GM06990 (cell line): Measurements from ENCODE around the gene SEC31B.

Experiments used
- DNase-seq: peaks from one replicate; pipeline ENCODE4 v3.0.0-alpha.2; 2011; ENCODE audit not compliant: insufficient read length; ENCODE audit errors: extremely low read depth
- H3K27me3 ChIP-seq: replicated peaks from 2 replicates; pipeline ENCODE4 v1.6.0; 2011; ENCODE audit warnings: low read length; ENCODE audit not compliant: control insufficient read depth, insufficient read depth
- H3K36me3 ChIP-seq: 2 replicates; pipeline ENCODE4 v1.5.1; 2011; ENCODE audit warnings: low read length; ENCODE audit not compliant: control insufficient read depth, insufficient read depth
- H3K4me3 ChIP-seq: replicated peaks from 2 replicates; pipeline ENCODE4 v1.5.1; 2011; ENCODE audit warnings: low read depth, mild to moderate bottlenecking, control low read depth, low read length
- CTCF ChIP-seq: IDR thresholded peaks from 2 replicates; pipeline ENCODE4 v1.5.1; 2011; ENCODE audit warnings: low read length, control low read depth, mild to moderate bottlenecking, inconsistent platforms; ENCODE audit not compliant: insufficient read depth, poor library complexity, severe bottlenecking

Gene SEC31B

GRCh38 chr10:100520811-100521210, 1.1 kb upstream of the SEC31B start:
- no peak for DNase-seq
- Histone ChIP-seq H3K36me3 (peaks cover 14% of the 10 kb centered on the region), H3K27me3 (no peaks in the 10 kb centered on the region), H3K4me3 (no peak overlapping the region)
- TF ChIP-seq CTCF, result no peak

GRCh38 chr10:100518761-100519241, 860 bp downstream of the SEC31B start:
- peaks cover 2% of the 10 kb centered on the region for H3K36me3 ChIP-seq
- H3K4me3 ChIP-seq, result no peak overlapping the region
- no peak for DNase-seq
- no peaks in the 10 kb centered on the region for H3K27me3 ChIP-seq
- TF ChIP-seq CTCF, result peak; percentile 55

GRCh38 chr10:100516847-100517246, 2.8 kb downstream of the SEC31B start:
- no peak for DNase-seq
- H3K36me3 ChIP-seq, result no peaks in the 10 kb centered on the region; the same call in 1 of the 2 replicates
- TF ChIP-seq CTCF, result peak; percentile 13
- H3K4me3 ChIP-seq, result no peak overlapping the region
- no peaks in the 10 kb centered on the region for H3K27me3 ChIP-seq

DNA sequence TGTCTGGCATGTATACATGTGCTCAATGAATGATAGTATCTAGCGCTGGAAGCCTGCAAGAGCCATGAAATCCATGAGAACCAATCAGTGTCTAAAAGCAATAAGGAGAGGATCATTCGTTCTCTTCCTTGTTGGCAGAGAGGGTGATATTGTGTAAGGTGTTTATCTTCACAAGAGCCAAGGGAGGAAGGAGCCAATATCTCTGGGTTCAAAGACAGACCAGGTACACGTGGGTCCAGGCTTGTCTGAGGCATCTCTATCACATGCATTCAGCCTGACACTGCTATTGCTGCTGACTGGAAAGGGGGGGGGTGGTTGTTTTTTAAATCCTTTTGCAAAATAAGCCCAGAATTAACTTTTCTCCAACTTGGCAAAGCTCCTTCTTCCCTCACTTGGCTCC, 4.0 kb downstream of the SEC31B start:
- DNase-seq, result no peak
- H3K27me3 ChIP-seq, result no peaks in the 10 kb centered on the region
- no peak overlapping the region for H3K4me3 ChIP-seq
- 0 out of 2 replicates have a peak, but pooled peaks cover 2% of the 10 kb centered on the region for H3K36me3 ChIP-seq
- TF ChIP-seq CTCF, result no peak

GRCh38 chr10:100510533-100511308, 8.9 kb downstream of the SEC31B start:
- DNase-seq, result no peak
- TF ChIP-seq CTCF, result no peak
- H3K27me3 ChIP-seq, result no peaks in the 10 kb centered on the region
- peaks cover 11% of the 10 kb centered on the region for H3K36me3 ChIP-seq
- no peak overlapping the region for H3K4me3 ChIP-seq
